Bronchial epithelial cell (primary cell): Measurements from ENCODE around the gene MKNK2. TPM values are rescaled to one million over a fixed set of nuclear protein-coding genes. Genes with fewer than 3 reads are reported as not detected.

Experiments
- DNase-seq: peaks from one replicate; pipeline ENCODE4 v3.0.0-alpha.2; 2010; ENCODE audit warnings: low read depth
- FAIRE-seq: peaks from 2 replicates; lab custom pipeline; 2011; peaks lifted over from hg19 to GRCh38; lab: Jason Lieb, UNC
- H3K27me3 ChIP-seq: 2 replicates; pipeline ENCODE4 v1.5.1; 2011; ENCODE audit warnings: low read length; ENCODE audit not compliant: control insufficient read depth, insufficient read depth
- H3K36me3 ChIP-seq: 2 replicates; pipeline ENCODE4 v1.5.1; 2011; ENCODE audit warnings: low read length; ENCODE audit not compliant: control insufficient read depth, insufficient read depth
- H3K4me3 ChIP-seq: 2 replicates; pipeline ENCODE4 v1.5.1; 2011; ENCODE audit warnings: mild to moderate bottlenecking, low read depth, low read length, control low read depth
- total RNA-seq: library from RNA; depleted of rRNA; stranded (reverse); fragments of >200 nt; gene quantifications from 2 replicates; pipeline ENCODE4 v1.2.1, GENCODE V29; 2014
- TF ChIP-seq, protein P1 (sequence below): IDR thresholded peaks from 2 replicates; pipeline ENCODE4 v1.5.1; 2011; ENCODE audit warnings: mild to moderate bottlenecking, moderate library complexity, low read length, control low read depth, inconsistent platforms; ENCODE audit not compliant: insufficient read depth, severe bottlenecking

MKNK2 gene
- total RNA-seq, 1 donor from 2014 or later, result 251 TPM

DNA sequence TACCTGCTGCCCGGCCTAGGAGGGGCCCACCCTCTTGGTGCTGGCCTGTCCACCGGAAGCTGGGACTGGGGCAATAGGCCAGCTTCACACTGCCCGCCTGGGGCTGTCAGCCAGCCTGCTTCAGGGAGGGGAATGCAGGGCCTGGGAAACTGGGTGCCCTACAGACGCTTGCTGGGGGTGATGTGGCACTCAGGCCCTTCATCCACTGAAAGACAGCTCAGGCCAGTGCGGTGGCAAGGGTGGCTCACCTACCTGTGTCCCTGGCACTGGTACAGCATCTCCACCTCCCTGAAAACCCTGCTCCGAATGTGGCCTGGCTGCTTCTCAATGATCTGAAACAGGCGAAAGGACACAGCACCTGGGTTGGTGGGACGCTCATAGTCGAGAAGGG lies 7.8 kb downstream of the MKNK2 start:
- no peaks in the 10 kb centered on the region for H3K27me3 ChIP-seq
- no peak for FAIRE-seq
- H3K36me3 ChIP-seq, result peaks cover 76% of the 10 kb centered on the region
- no peak overlapping the region for H3K4me3 ChIP-seq
- no peak for DNase-seq
- TF ChIP-seq, protein P1, sequence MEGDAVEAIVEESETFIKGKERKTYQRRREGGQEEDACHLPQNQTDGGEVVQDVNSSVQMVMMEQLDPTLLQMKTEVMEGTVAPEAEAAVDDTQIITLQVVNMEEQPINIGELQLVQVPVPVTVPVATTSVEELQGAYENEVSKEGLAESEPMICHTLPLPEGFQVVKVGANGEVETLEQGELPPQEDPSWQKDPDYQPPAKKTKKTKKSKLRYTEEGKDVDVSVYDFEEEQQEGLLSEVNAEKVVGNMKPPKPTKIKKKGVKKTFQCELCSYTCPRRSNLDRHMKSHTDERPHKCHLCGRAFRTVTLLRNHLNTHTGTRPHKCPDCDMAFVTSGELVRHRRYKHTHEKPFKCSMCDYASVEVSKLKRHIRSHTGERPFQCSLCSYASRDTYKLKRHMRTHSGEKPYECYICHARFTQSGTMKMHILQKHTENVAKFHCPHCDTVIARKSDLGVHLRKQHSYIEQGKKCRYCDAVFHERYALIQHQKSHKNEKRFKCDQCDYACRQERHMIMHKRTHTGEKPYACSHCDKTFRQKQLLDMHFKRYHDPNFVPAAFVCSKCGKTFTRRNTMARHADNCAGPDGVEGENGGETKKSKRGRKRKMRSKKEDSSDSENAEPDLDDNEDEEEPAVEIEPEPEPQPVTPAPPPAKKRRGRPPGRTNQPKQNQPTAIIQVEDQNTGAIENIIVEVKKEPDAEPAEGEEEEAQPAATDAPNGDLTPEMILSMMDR, result no peak

DNA sequence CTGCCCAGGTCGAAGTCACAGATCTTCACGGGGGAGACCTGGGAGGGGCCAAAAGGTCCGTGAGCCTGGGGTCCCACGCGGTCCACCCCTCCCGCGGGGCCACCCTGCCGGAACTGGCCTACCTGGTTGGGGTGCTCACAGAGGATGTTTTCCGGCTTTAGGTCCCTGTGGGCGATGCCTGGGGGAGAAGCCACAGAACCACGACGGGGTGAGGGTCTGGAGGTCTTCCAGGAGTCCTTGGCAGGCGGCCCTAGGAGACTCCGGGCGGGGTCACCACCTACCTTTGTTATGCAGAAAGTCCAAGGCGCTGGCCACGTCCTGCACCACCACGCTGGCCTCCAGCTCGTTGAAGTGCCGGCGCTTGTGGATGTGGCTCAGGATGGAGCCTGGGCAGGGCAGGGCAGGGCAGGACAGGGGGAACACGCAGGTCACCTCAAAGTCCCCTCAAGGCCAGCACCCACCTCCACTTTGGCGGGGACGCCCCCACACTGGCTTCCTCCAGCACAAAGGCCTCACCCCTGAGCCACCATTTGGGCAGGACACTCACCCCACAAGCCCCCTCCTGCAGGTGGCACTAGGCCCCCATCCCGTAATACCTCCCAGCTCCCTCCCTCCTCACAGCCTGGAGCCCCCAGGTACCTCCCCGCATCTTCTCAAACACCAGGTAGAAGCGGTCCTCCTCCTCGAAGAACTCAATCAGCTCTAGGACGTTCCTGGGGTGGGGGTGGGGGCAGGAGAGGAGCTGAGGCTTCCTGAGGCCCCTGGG lies 8.4 kb downstream of the MKNK2 start:
- no peaks in the 10 kb centered on the region for H3K27me3 ChIP-seq
- FAIRE-seq, result no peak
- no peak for DNase-seq
- no peak overlapping the region for H3K4me3 ChIP-seq
- peaks cover 71% of the 10 kb centered on the region for H3K36me3 ChIP-seq
- TF ChIP-seq, protein P1, result no peak

DNA sequence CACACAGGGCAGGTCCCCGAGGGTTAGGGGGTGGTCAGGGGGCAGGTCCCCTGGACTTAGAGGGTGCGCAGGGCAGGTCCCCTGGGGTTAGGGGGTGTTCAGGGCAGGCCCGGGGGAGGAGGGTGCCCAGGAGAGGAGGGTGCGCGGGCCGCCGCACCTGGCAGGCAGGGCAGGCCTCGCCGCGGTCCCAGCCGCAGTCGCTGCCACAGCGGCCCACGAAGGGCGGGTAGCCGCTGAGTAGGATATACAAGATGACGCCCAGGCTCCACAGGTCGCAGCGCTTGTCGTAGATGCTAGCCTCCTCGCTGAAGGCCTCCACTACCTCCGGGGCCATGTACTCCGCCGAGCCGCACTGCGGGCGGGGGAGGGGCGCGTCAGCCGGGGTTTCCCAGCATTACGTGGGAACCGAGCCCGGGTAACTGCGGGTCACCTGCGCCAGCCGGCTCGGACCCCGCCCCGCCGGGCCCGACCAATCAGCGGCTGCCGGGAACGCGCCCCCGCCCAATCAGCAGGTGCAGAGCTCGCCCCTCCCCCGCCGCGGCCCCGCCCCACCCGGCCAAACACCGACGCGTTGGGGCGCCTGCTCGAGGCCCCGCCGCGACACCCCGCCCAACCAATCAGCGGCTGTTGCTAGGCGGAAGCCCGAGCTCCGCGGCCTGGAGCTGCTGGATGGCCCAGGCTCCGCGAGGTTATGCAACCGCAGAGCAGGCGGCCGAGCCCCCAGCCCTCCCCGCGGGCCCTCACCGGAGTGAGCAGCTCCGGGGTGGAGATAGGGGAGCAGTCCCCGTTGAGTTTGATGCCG lies 9.2 kb downstream of the MKNK2 start:
- no peak overlapping the region for H3K4me3 ChIP-seq
- FAIRE-seq (no peak), DNase-seq (peak; percentile 84)
- TF ChIP-seq, protein P1, result no peak
- H3K36me3 ChIP-seq, result peaks cover 64% of the 10 kb centered on the region
- H3K27me3 ChIP-seq, result no peaks in the 10 kb centered on the region

DNA sequence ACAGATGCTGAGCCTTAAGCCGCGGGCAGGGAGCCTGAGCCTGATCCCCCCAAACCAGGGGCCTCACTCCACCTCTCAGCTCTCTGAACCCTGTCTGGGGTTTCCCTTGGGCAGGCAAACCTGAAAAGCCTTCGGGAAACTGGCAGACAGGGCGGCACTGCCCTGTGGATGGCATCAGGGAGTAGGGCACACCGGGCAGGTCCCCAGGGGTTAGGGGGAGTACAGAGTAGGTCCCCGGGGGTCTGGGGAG lies 9.7 kb downstream of the MKNK2 start:
- TF ChIP-seq, protein P1, result no peak
- no peak overlapping the region for H3K4me3 ChIP-seq
- peaks cover 59% of the 10 kb centered on the region for H3K36me3 ChIP-seq
- DNase-seq (no peak), FAIRE-seq (no peak)
- no peaks in the 10 kb centered on the region for H3K27me3 ChIP-seq

DNA sequence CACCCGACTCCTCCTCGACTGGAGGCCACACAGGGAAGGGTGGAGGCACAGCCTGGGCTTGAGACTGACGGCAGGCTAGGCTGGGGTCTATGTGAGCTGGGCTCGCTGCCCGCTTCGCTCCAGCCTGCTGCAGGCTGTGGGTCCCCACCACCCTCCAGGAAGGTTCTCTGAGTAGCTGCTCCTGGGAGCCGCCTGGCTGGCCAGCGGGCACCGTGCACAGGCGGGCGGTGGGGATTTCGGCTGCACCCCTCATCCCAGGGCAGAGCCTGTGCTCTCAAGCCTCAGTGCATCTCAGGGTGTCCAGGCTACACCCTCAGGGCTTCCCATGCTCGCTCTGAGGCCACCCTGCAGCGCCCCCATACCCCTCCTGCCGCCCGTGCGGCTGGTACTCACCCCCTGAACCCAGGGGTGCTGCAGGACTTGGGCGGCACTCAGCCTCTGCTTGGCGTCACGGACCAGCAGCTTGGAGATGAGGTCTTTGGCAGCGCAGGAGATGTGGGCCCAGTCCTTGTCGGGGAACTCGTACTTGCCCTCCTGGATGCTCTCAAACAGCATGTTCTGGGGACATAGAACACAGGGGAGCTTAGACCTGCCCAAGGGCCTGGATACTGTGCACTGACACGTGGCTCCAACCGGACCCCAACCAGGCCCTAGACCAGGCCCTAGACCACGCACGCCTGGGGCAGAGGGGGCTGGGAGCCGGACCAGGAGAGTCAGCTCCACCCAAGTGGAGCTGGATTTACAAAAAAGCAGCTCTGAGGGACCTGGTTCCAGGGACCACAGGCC lies 10.2 kb downstream of the MKNK2 start:
- peaks cover 55% of the 10 kb centered on the region for H3K36me3 ChIP-seq
- no peak overlapping the region for H3K4me3 ChIP-seq
- FAIRE-seq, result no peak

More for the DNA sequence above, 10.2 kb downstream of the MKNK2 start:
- no peak for DNase-seq
- TF ChIP-seq, protein P1, result no peak
- H3K27me3 ChIP-seq, result no peaks in the 10 kb centered on the region
